Bronchial epithelial cell (primary cell): ENCODE data around the gene TRIM41. TPM values are rescaled to one million over a fixed set of nuclear protein-coding genes. Genes with fewer than 3 reads are reported as not detected.
"Not testable (repeated sequence)": the region's sequence is repeated elsewhere in the genome, so short reads cannot be mapped to it uniquely, and the experiment has no call there.

Source experiments
- DNase-seq: peaks from one replicate; pipeline ENCODE4 v3.0.0-alpha.2; 2010; ENCODE audit warnings: low read depth
- FAIRE-seq: peaks from 2 replicates; lab custom pipeline; 2011; peaks lifted over from hg19 to GRCh38; lab: Jason Lieb, UNC
- H3K27me3 ChIP-seq: 2 replicates; pipeline ENCODE4 v1.5.1; 2011; ENCODE audit warnings: low read length; ENCODE audit not compliant: control insufficient read depth, insufficient read depth
- H3K36me3 ChIP-seq: 2 replicates; pipeline ENCODE4 v1.5.1; 2011; ENCODE audit warnings: low read length; ENCODE audit not compliant: control insufficient read depth, insufficient read depth
- H3K4me3 ChIP-seq: 2 replicates; pipeline ENCODE4 v1.5.1; 2011; ENCODE audit warnings: mild to moderate bottlenecking, low read depth, low read length, control low read depth
- CTCF ChIP-seq: IDR thresholded peaks from 2 replicates; pipeline ENCODE4 v1.5.1; 2011; ENCODE audit warnings: mild to moderate bottlenecking, moderate library complexity, low read length, control low read depth, inconsistent platforms; ENCODE audit not compliant: insufficient read depth, severe bottlenecking
- total RNA-seq: library from RNA; depleted of rRNA; stranded (reverse); fragments of >200 nt; gene quantifications from 2 replicates; pipeline ENCODE4 v1.2.1, GENCODE V29; 2014

Gene TRIM41
- total RNA-seq, 1 donor from 2014 or later = 10.3 TPM

- no peak overlapping the region for H3K4me3 ChIP-seq
- no peaks in the 10 kb centered on the region for H3K27me3 ChIP-seq
- FAIRE-seq = no peak
- H3K36me3 ChIP-seq = peaks cover 4% of the 10 kb centered on the region
- no peak for DNase-seq
- TF ChIP-seq CTCF = no peak
Observed at GRCh38 chr5:181265092-181265671, 42.1 kb downstream of the TRIM41 start.

GRCh38 chr5:181267291-181267904 lies 44.3 kb downstream of the TRIM41 start:
- H3K36me3 ChIP-seq, H3K27me3 ChIP-seq, FAIRE-seq, H3K4me3 ChIP-seq: not testable (repeated sequence)
- peak; percentile 13 for DNase-seq

GRCh38 chr5:181267907-181268306 lies 44.8 kb downstream of the TRIM41 start:
- not testable (repeated sequence) for H3K27me3 ChIP-seq, H3K36me3 ChIP-seq, DNase-seq, H3K4me3 ChIP-seq, FAIRE-seq

GRCh38 chr5:181271081-181271480 lies 48.0 kb downstream of the TRIM41 start:
- no peak overlapping the region for H3K4me3 ChIP-seq
- no peak for TF ChIP-seq CTCF
- DNase-seq (no peak), FAIRE-seq (no peak)
- H3K36me3 ChIP-seq = no peaks in the 10 kb centered on the region
- no peaks in the 10 kb centered on the region for H3K27me3 ChIP-seq

GRCh38 chr5:181273433-181273744 lies 50.3 kb downstream of the TRIM41 start:
- not testable (repeated sequence) for H3K36me3 ChIP-seq, FAIRE-seq, H3K27me3 ChIP-seq, DNase-seq, H3K4me3 ChIP-seq

GRCh38 chr5:181280251-181280762 lies 57.2 kb downstream of the TRIM41 start:
- Histone ChIP-seq H3K36me3 (no peaks in the 10 kb centered on the region), H3K27me3 (no peaks in the 10 kb centered on the region), H3K4me3 (no peak overlapping the region)
- FAIRE-seq (no peak), DNase-seq (no peak)
- no peak for TF ChIP-seq CTCF

GRCh38 chr5:181281077-181281983 lies 58.2 kb downstream of the TRIM41 start:
- Histone ChIP-seq H3K27me3 (no peaks in the 10 kb centered on the region), H3K36me3 (no peaks in the 10 kb centered on the region), H3K4me3 (no peak overlapping the region)
- DNase-seq = no peak
- FAIRE-seq = no peak
- TF ChIP-seq CTCF = no peak
